Adrenal gland (tissue), 5 donors: ENCODE data around the gene SNAI3.

Source experiments
- CTCF ChIP-seq, 6 experiments: fragments of 450-650 bp in 4 of 6; fragments of 200-600 bp in 2 of 6; sonication (generic) in 1 of 6; IDR thresholded peaks; 1 replicate in 5 of 6; 2 replicates in 1 of 6; pipeline versions ENCODE4 v1.5.1 to v1.8.0; 2016 to 2021; ENCODE audit warnings: antibody characterized with exemption in 6 of 6, mild to moderate bottlenecking in 2 of 6, moderate library complexity in 1 of 6
- POLR2A ChIP-seq, 2 donors: fragments of 450-650 bp; IDR thresholded peaks; one replicate each; pipeline ENCODE4 v1.6.1; 2017; ENCODE audit warnings: antibody characterized with exemption in 2 of 2, mild to moderate bottlenecking in 2 of 2, moderate library complexity in 1 of 2
- donor health status: DM: no; HTN: no; CAD: no.

- TF ChIP-seq CTCF (IDR thresholded peaks at IDR 0.05): no peak
- TF ChIP-seq POLR2A (IDR thresholded peaks at IDR 0.05): no peak
Observed at GRCh38 chr16:88727871-88728270, 41.6 kb upstream of the SNAI3 start.
